ENCODE results near the gene INPP5F.

DNA sequence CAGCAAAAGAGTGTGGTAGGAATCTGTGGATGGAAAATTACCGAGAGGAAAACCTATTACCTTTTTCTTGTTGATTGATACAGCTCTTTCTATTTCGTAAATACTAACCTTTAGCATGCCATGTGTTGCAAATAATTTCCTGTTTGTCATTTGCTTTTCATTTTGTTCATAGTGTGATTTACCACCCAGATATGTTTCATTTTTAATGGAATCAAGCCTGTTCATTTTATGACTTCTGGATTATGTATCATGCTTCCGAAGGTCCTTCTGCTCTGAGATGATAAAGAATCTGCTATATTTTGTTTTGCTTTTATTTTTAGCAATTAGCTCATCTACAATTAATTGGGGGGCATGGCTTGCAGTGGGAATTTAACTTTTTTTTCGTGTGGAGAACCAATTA is 46.5 kb downstream of the INPP5F start:
- TF ChIP-seq CTCF (IDR thresholded peaks at IDR 0.05 in 2 of 3, conservative IDR thresholded peaks at IDR 0.05 in 1 of 3; ENCODE audit: control insufficient read depth in 2 of 3, extremely low read depth in 1 of 3, insufficient read depth in 1 of 3, low read depth in 3 of 3, low read length in 3 of 3), result no peak
- no peak for TF ChIP-seq TAF1 (IDR thresholded peaks at IDR 0.05; ENCODE audit: borderline replicate concordance, low read depth, low read length)
- TF ChIP-seq FOXM1 (IDR thresholded peaks at IDR 0.05; ENCODE audit: low read depth, low read length), result no peak
- TF ChIP-seq RBBP5 (conservative IDR thresholded peaks at IDR 0.05), result no peak
- TF ChIP-seq FOXK2 (IDR thresholded peaks at IDR 0.05), result no peak
- TF ChIP-seq REST (IDR thresholded peaks at IDR 0.05; ENCODE audit: low read depth, low read length), result no peak
- no peak for TF ChIP-seq POLR2A (IDR thresholded peaks at IDR 0.05; ENCODE audit: low read depth, low read length)
